IPS-18c (cell line): Measurements from ENCODE around the gene GLP2R.
"Not testable (repeated sequence)": the region's sequence is repeated elsewhere in the genome, so short reads cannot be mapped to it uniquely, and the experiment has no call there.

Experiments
- H3K4me3 ChIP-seq: 2 replicates; pipeline ENCODE4 v1.7.0; 2013; ENCODE audit warnings: low read depth, mild to moderate bottlenecking, low read length, moderate library complexity; ENCODE audit not compliant: insufficient read depth
- H3K9me3 ChIP-seq: one replicate; pipeline ENCODE4 v1.6.1; 2013; ENCODE audit warnings: mild to moderate bottlenecking, low read length, moderate library complexity; ENCODE audit not compliant: control insufficient read depth, insufficient read depth

The GLP2R gene

DNA sequence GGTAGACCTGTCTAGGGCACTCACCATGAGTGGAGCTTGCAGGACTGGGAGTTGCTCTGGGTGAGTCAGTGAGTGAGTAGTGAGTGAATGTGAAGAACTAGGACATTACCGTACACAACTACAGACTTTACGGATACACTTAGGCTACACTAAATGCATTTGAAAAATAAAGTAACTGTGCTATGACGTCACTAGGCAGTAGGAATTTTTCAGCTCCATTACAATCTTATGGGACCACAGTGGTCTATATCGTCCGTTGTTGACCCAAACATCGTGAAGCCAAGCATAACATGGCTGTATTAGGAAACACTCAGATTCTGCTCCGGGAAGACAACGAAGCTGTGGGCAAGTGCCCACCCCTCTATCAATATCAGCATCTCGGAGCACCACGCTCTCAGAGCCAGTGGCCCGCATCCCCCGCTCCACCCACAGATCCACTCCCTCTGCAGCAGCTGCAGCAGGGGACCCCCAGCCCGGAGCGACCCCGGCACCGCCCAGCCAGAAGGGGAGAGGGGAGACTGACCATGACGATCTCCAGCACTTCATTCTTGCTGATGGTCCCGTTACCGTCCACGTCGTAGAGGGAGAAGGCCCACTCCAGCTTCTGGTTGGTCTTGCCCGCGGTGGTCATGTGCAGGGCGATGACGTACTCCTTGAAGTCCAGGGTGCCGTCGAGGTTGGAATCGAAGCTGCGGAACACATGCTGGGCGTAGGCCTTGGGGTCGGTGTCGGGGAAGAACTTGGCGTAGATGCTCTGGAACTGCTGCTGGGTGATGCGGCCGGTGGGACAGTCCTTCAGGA, 78.8 kb downstream of the GLP2R start:
- Histone ChIP-seq H3K4me3 (no peak overlapping the region), H3K9me3 (peaks cover 3% of the 10 kb centered on the region)

- no peak within 1 kb of the TSS for H3K4me3 ChIP-seq
- H3K9me3 ChIP-seq: peaks cover 3% of the 10 kb centered on the region
Measured at GRCh38 chr17:9905078-9905415, 79.3 kb downstream of the GLP2R start, which contains the start of gene RCVRN. RCVRN (minus strand) TSS chr17:9905271; CDS start chr17:9905180, 91 bp downstream.

DNA sequence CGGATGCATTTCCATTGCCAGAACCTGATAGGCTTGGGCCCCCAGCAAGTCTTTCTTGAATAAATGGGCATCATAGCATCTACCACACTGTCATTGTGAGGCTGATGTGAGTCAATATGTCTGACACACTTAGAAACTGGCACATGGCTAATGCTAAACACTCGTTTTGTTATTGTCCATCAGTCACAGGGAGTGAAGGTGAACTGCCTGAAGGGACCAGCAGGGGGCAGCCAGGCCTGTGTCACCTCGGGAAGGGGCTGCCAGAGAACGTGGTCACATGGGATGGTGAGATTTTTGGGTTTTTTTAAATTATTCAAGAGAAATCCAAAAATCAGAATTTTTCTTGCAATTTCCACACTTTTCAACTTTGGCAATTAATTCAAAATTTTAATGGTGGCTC, 80.2 kb downstream of the GLP2R start:
- Histone ChIP-seq H3K4me3 (no peak overlapping the region), H3K9me3 (peaks cover 3% of the 10 kb centered on the region)

GRCh38 chr17:9906616-9907015, 80.9 kb downstream of the GLP2R start:
- H3K4me3 ChIP-seq: no peak overlapping the region

GRCh38 chr17:9907131-9907530, 81.4 kb downstream of the GLP2R start:
- Histone ChIP-seq H3K4me3 (no peak overlapping the region), H3K9me3 (peaks cover 3% of the 10 kb centered on the region)

More at GRCh38 chr17:9906616-9907015, 80.9 kb downstream of the GLP2R start:
- peaks cover 3% of the 10 kb centered on the region for H3K9me3 ChIP-seq

GRCh38 chr17:9907883-9908648, 82.3 kb downstream of the GLP2R start:
- no peak overlapping the region for H3K4me3 ChIP-seq
- peaks cover 3% of the 10 kb centered on the region for H3K9me3 ChIP-seq

DNA sequence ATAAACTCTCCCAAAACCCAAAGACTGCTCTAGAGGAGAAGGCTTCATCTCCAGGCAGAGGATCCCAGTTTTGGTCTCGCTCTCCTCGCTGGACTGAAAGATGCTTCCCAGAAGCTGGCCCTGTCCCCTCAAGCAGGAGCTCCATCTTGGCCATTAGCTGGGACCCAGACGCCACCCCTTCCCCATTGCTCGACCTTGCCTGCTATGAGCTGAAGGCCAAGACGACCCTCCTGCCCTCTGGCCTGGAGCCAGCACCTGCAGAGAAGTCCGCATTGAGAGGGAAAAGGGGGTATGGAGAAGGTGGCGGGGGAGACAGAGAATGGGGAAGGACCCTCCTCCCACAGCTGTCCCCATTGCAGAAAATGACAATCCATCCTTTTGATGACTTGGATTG, 82.9 kb downstream of the GLP2R start:
- peaks cover 3% of the 10 kb centered on the region for H3K9me3 ChIP-seq
- no peak overlapping the region for H3K4me3 ChIP-seq

DNA sequence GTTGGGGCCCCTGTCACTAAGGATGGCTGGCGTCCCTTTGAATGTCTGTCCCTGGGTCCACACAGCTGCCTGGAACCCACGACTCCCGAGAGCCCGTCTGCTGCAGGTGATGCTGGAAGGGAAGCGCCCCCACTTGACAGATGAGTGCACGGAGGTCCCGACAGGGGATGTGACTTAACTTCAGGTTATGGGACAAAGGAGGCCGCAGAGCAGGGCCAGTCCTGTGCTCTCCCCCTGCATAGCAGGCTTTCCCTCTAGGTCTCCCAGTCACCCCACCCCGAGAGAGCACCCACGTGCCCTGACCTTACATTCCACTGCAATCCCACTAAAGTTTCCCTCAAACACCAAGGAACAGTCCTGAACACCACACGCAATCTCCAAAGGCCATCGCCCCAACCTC, 85.4 kb downstream of the GLP2R start:
- Histone ChIP-seq H3K4me3 (no peak overlapping the region), H3K9me3 (no peaks in the 10 kb centered on the region)

GRCh38 chr17:9912121-9913099, 86.7 kb downstream of the GLP2R start:
- Histone ChIP-seq H3K9me3 (no peaks in the 10 kb centered on the region), H3K4me3 (no peak overlapping the region)

GRCh38 chr17:9913476-9913875, 87.8 kb downstream of the GLP2R start:
- H3K9me3 ChIP-seq: no peaks in the 10 kb centered on the region
- H3K4me3 ChIP-seq: no peak overlapping the region

DNA sequence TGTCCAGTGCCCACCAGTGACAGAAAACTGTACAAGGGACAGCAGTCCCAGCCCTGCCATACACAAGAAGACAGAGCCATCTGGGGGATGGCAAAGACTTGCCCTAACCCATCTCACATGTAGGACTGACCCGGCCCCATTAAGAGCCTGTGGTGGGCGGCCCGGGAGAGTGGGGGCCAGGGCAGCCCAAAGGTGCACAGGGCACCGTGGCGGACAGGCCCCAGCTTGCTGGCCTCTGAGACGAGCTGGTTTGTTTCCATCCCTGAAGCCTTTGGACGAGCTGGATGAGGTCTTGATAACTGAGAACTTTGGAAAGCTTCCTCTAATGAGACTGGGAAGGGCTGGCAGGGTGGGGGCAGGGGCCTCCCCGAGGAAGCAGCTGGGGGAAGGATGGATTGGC, 90.4 kb downstream of the GLP2R start:
- Histone ChIP-seq H3K4me3 (no peak overlapping the region; the same call in 1 of the 2 replicates), H3K9me3 (no peaks in the 10 kb centered on the region)

GRCh38 chr17:9917131-9917530, 91.4 kb downstream of the GLP2R start:
- Histone ChIP-seq H3K9me3 (no peaks in the 10 kb centered on the region), H3K4me3 (no peak overlapping the region)

GRCh38 chr17:9917801-9918200, 92.1 kb downstream of the GLP2R start:
- no peak overlapping the region for H3K4me3 ChIP-seq
- H3K9me3 ChIP-seq: no peaks in the 10 kb centered on the region

- Histone ChIP-seq H3K4me3 (no peak overlapping the region), H3K9me3 (no peaks in the 10 kb centered on the region)
Measured at GRCh38 chr17:9918352-9918751, 92.6 kb downstream of the GLP2R start.

- Histone ChIP-seq H3K4me3 (no peak overlapping the region), H3K9me3 (no peaks in the 10 kb centered on the region)
Measured at GRCh38 chr17:9918804-9919352, 93.2 kb downstream of the GLP2R start.

GRCh38 chr17:9921216-9921615, 95.5 kb downstream of the GLP2R start:
- not testable (repeated sequence) for H3K4me3 ChIP-seq, H3K9me3 ChIP-seq
